Measurements from ENCODE around the gene DHX15. TPM values are rescaled to one million over a fixed set of nuclear protein-coding genes. Genes with fewer than 3 reads are reported as not detected.

Gene DHX15
- total RNA-seq, 1 donor from 2014 or later = 102 TPM

DNA sequence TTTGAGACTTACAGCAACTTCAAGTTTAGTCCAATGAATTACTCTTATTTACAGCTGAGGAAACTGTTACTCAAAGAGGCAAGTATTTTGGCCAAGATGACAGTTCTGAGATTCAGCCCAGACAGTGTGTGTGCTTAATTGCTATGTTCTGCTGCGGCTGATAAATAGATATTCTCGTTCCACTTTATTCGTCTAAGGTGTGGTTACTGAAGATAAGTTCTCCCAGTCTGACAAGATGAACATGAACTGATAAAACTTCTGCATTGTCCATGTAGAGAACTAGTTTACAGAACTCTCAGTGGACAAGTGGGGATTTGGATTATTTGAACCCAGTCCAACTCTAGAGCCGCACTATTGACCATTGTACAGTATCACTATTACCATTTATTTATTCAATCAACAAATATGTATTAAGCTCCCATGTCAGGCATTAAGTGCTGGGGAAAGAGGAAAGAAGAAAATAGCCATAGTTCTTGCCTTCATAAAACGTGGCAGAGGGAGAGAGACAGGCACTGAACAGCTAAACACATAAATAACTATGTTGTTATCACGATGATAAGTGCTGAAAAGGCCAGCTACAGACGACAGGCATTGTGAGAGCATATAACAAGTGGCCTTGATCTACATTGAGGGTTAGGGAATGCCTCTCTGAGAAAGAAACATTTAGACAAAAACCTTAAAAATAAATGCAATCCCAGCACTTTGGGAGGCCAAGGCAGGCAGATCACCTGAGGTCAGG lies 4.0 kb upstream of the DHX15 start:
- Mint-ChIP-seq H3K4me3 (ENCODE audit: unreplicated experiment) (no peak overlapping the region), H3K9me3 (ENCODE audit: unreplicated experiment) (peaks cover 7% of the 10 kb centered on the region), H3K4me1 (ENCODE audit: unreplicated experiment) (peaks cover 3% of the 10 kb centered on the region), H3K36me3 (ENCODE audit: unreplicated experiment) (no peaks in the 10 kb centered on the region), H3K27ac (ENCODE audit: unreplicated experiment) (no peak overlapping the region), H3K27me3 (ENCODE audit: unreplicated experiment) (no peaks in the 10 kb centered on the region)
- no peak for DNase-seq (ENCODE audit: extremely low spot score, unreplicated experiment)
- no peak for TF ChIP-seq CTCF (IDR thresholded peaks at IDR 0.05)

- Mint-ChIP-seq H3K9me3 (ENCODE audit: unreplicated experiment) (no peaks in the 10 kb centered on the region), H3K4me1 (ENCODE audit: unreplicated experiment) (peaks cover 31% of the 10 kb centered on the region), H3K27ac (ENCODE audit: unreplicated experiment) (peak overlapping the region; percentile 98), H3K36me3 (ENCODE audit: unreplicated experiment) (no peaks in the 10 kb centered on the region), H3K4me3 (ENCODE audit: unreplicated experiment) (peak overlapping the region; percentile 94), H3K27me3 (ENCODE audit: unreplicated experiment) (no peaks in the 10 kb centered on the region)
- DNase-seq (ENCODE audit: extremely low spot score, unreplicated experiment) = peak; percentile 86
- no peak for TF ChIP-seq CTCF (IDR thresholded peaks at IDR 0.05)
Measured at GRCh38 chr4:24583451-24584210, 723 bp downstream of the DHX15 start.

- Mint-ChIP-seq H3K36me3 (ENCODE audit: unreplicated experiment) (no peaks in the 10 kb centered on the region), H3K4me3 (ENCODE audit: unreplicated experiment) (peak overlapping the region; percentile 94), H3K9me3 (ENCODE audit: unreplicated experiment) (no peaks in the 10 kb centered on the region), H3K4me1 (ENCODE audit: unreplicated experiment) (peaks cover 39% of the 10 kb centered on the region), H3K27me3 (ENCODE audit: unreplicated experiment) (no peaks in the 10 kb centered on the region), H3K27ac (ENCODE audit: unreplicated experiment) (peak overlapping the region; percentile 98)
- no peak for DNase-seq (ENCODE audit: extremely low spot score, unreplicated experiment)
- TF ChIP-seq CTCF (IDR thresholded peaks at IDR 0.05) = no peak
Measured at GRCh38 chr4:24582235-24582832, 2.0 kb downstream of the DHX15 start.

- Mint-ChIP-seq H3K36me3 (ENCODE audit: unreplicated experiment) (peaks cover 28% of the 10 kb centered on the region), H3K27me3 (ENCODE audit: unreplicated experiment) (no peaks in the 10 kb centered on the region)
Measured at GRCh38 chr4:24578364-24578763, 6.0 kb downstream of the DHX15 start.

More at GRCh38 chr4:24578364-24578763, 6.0 kb downstream of the DHX15 start:
- TF ChIP-seq CTCF (IDR thresholded peaks at IDR 0.05) = no peak
- H3K9me3 Mint-ChIP-seq (ENCODE audit: unreplicated experiment) = no peaks in the 10 kb centered on the region
- H3K4me3 Mint-ChIP-seq (ENCODE audit: unreplicated experiment) = no peak overlapping the region
- no peak for DNase-seq (ENCODE audit: extremely low spot score, unreplicated experiment)
- H3K27ac Mint-ChIP-seq (ENCODE audit: unreplicated experiment) = no peak overlapping the region
- peaks cover 41% of the 10 kb centered on the region for H3K4me1 Mint-ChIP-seq (ENCODE audit: unreplicated experiment)
